ENCODE data around the gene CCDC7. TPM values are rescaled to one million over a fixed set of nuclear protein-coding genes. Genes with fewer than 3 reads are reported as not detected.
"Not testable (repeated sequence)": the region's sequence is repeated elsewhere in the genome, so short reads cannot be mapped to it uniquely, and the experiment has no call there.

The CCDC7 gene
- total RNA-seq, 1 experiment from 2014 or later = 1.2 TPM

- H3K4me1 Mint-ChIP-seq (ENCODE audit: low read depth, unreplicated experiment) = no peaks in the 10 kb centered on the region
- TF ChIP-seq, protein P1, sequence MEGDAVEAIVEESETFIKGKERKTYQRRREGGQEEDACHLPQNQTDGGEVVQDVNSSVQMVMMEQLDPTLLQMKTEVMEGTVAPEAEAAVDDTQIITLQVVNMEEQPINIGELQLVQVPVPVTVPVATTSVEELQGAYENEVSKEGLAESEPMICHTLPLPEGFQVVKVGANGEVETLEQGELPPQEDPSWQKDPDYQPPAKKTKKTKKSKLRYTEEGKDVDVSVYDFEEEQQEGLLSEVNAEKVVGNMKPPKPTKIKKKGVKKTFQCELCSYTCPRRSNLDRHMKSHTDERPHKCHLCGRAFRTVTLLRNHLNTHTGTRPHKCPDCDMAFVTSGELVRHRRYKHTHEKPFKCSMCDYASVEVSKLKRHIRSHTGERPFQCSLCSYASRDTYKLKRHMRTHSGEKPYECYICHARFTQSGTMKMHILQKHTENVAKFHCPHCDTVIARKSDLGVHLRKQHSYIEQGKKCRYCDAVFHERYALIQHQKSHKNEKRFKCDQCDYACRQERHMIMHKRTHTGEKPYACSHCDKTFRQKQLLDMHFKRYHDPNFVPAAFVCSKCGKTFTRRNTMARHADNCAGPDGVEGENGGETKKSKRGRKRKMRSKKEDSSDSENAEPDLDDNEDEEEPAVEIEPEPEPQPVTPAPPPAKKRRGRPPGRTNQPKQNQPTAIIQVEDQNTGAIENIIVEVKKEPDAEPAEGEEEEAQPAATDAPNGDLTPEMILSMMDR (IDR thresholded peaks at IDR 0.05; ENCODE audit: insufficient read depth in 1 of 2, low read depth in 1 of 2, low read length in 1 of 2, severe bottlenecking in 1 of 2, unreplicated experiment in 1 of 2) = peak; percentile 75 to 95
- intact Hi-C loops (cut with micrococcal nuclease; ENCODE audit: unreplicated experiment) = loop anchor here (1.0 kb wide), 2 partner anchors 213 to 361 kb away; no protein-coding TSS in a partner anchor
- ChIA-PET POLR2A (no interaction called here), CTCF (interaction anchor here (0.9 to 1.2 kb wide), 3 partner anchors 185 to 214 kb away, joined by 3 to 8 read pairs (median 3); no protein-coding TSS in a partner anchor)
- Histone ChIP-seq H3K4me1 (no peaks in the 10 kb centered on the region), H3K9me3 (no peaks in the 10 kb centered on the region), H3K4me3 (ENCODE audit: low read depth, low read length) (no peak overlapping the region), H3K36me3 (ENCODE audit: control insufficient read depth, insufficient read depth, low read length) (no peaks in the 10 kb centered on the region), H3K27me3 (replicated peaks; ENCODE audit: control insufficient read depth, insufficient read depth, low read length) (no peaks in the 10 kb centered on the region)
- no peak overlapping the region for H3K4me3 Mint-ChIP-seq (ENCODE audit: unreplicated experiment)
- DNase-seq = peak in 1 of 2 experiments; percentile 45
- peaks cover 5% of the 10 kb centered on the region for H3K27me3 Mint-ChIP-seq (ENCODE audit: insufficient read depth, unreplicated experiment)
- no peaks in the 10 kb centered on the region for H3K36me3 Mint-ChIP-seq (ENCODE audit: insufficient read depth, unreplicated experiment)
- H3K27ac Mint-ChIP-seq (ENCODE audit: unreplicated experiment) = no peak overlapping the region
- BruUV-seq (replicated peaks) = no TSS peak
- no peaks in the 10 kb centered on the region for H3K9me3 Mint-ChIP-seq (ENCODE audit: unreplicated experiment)
These were observed 349.8 kb downstream of the CCDC7 start for GRCh38 chr10:32795598-32796183.

- H3K36me3 Mint-ChIP-seq (ENCODE audit: insufficient read depth, unreplicated experiment); POLR2A ChIA-PET; BruUV-seq (replicated peaks); H3K27ac Mint-ChIP-seq (ENCODE audit: unreplicated experiment); intact Hi-C loops (cut with micrococcal nuclease; ENCODE audit: unreplicated experiment); H3K4me3 ChIP-seq (ENCODE audit: low read depth, low read length); H3K4me1 Mint-ChIP-seq (ENCODE audit: low read depth, unreplicated experiment); H3K27me3 ChIP-seq (replicated peaks; ENCODE audit: control insufficient read depth, insufficient read depth, low read length); DNase-seq; H3K27me3 Mint-ChIP-seq (ENCODE audit: insufficient read depth, unreplicated experiment); H3K36me3 ChIP-seq (ENCODE audit: control insufficient read depth, insufficient read depth, low read length); H3K9me3 ChIP-seq; H3K4me3 Mint-ChIP-seq (ENCODE audit: unreplicated experiment); H3K4me1 ChIP-seq; CTCF ChIA-PET; H3K9me3 Mint-ChIP-seq (ENCODE audit: unreplicated experiment): not testable (repeated sequence)
These were observed 351.5 kb downstream of the CCDC7 start for GRCh38 chr10:32797393-32797792.

- no TSS peak for BruUV-seq (replicated peaks)
- no peaks in the 10 kb centered on the region for H3K9me3 ChIP-seq
- Mint-ChIP-seq H3K27me3 (ENCODE audit: insufficient read depth, unreplicated experiment) (peaks cover 3% of the 10 kb centered on the region), H3K36me3 (ENCODE audit: insufficient read depth, unreplicated experiment) (no peaks in the 10 kb centered on the region), H3K9me3 (ENCODE audit: unreplicated experiment) (no peaks in the 10 kb centered on the region), H3K4me3 (ENCODE audit: unreplicated experiment) (no peak overlapping the region), H3K27ac (ENCODE audit: unreplicated experiment) (no peak overlapping the region), H3K4me1 (ENCODE audit: low read depth, unreplicated experiment) (no peaks in the 10 kb centered on the region)
- intact Hi-C loops (cut with micrococcal nuclease; ENCODE audit: unreplicated experiment) = no loop called here
- H3K27me3 ChIP-seq (replicated peaks; ENCODE audit: control insufficient read depth, insufficient read depth, low read length) = no peaks in the 10 kb centered on the region; the same call in 1 of the 2 replicates
- no peak overlapping the region for H3K4me3 ChIP-seq (ENCODE audit: low read depth, low read length)
- H3K36me3 ChIP-seq (ENCODE audit: control insufficient read depth, insufficient read depth, low read length) = no peaks in the 10 kb centered on the region
- ChIA-PET POLR2A (no interaction called here), CTCF (no interaction called here)
- no peak for DNase-seq
- no peaks in the 10 kb centered on the region for H3K4me1 ChIP-seq
- TF ChIP-seq, protein P1 (IDR thresholded peaks at IDR 0.05; ENCODE audit: insufficient read depth in 1 of 2, low read depth in 1 of 2, low read length in 1 of 2, severe bottlenecking in 1 of 2, unreplicated experiment in 1 of 2) = no peak
These were observed 401.0 kb downstream of the CCDC7 start for GRCh38 chr10:32846974-32847373.
